Measurements from ENCODE around the gene HECW1. TPM values are rescaled to one million over a fixed set of nuclear protein-coding genes. Genes with fewer than 3 reads are reported as not detected.

The HECW1 gene
- total and polyA plus RNA-seq, 2 donors (not counting 1 experiment from before 2014, with no cell fraction given): not detected

GRCh38 chr7:43569424-43569823, 457.0 kb downstream of the HECW1 start:
- Histone ChIP-seq H3K4me1 (ENCODE audit: control insufficient read depth in 2 of 2, insufficient read depth in 2 of 2, low read length in 2 of 2) (no peaks in the 10 kb centered on the region), H3K27me3 (replicated peaks in 1 of 4; ENCODE audit: control extremely low read depth in 1 of 4, control insufficient read depth in 3 of 4, insufficient read depth in 4 of 4, low read length in 3 of 4) (peaks cover 0 to 3% (median 0%) of the 10 kb centered on the region in 4 experiments), H2AFZ (ENCODE audit: insufficient read depth, low read depth, low read length, poor library complexity, severe bottlenecking) (no peak overlapping the region), H3K27ac (ENCODE audit: low read length in 2 of 2) (no peak overlapping the region), H3K36me3 (replicated peaks in 1 of 2; ENCODE audit: control extremely low read depth in 1 of 2, control insufficient read depth in 1 of 2, extremely low read depth in 1 of 2, insufficient read depth in 2 of 2, low read length in 1 of 2) (no peaks in the 10 kb centered on the region), H3K9me3 (ENCODE audit: control extremely low read depth in 1 of 3, control insufficient read depth in 2 of 3, insufficient read depth in 1 of 3, low read length in 2 of 3) (no peaks in the 10 kb centered on the region), H3K4me2 (replicated peaks; ENCODE audit: low read depth, low read length, poor library complexity, severe bottlenecking) (no peak overlapping the region), H3K9ac (ENCODE audit: low read length) (no peak overlapping the region), H3K79me2 (ENCODE audit: control insufficient read depth, insufficient read depth, low read length) (no peaks in the 10 kb centered on the region), H4K20me1 (ENCODE audit: control insufficient read depth, insufficient read depth, low read length, poor library complexity, severe bottlenecking) (no peaks in the 10 kb centered on the region), H3K4me3 (ENCODE audit: control extremely low read depth in 1 of 5, extremely low read depth in 1 of 5, insufficient read depth in 1 of 5, low read depth in 2 of 5, low read length in 4 of 5) (no peak overlapping the region)
- no peaks in the 10 kb centered on the region for H3K4me1 Mint-ChIP-seq
- POLR2A ChIA-PET: no interaction called here
- no peak overlapping the region for H3K27ac Mint-ChIP-seq
- no peak for TF ChIP-seq CTCF (IDR thresholded peaks at IDR 0.05)
- TF ChIP-seq EZH2 (IDR thresholded peaks at IDR 0.05; ENCODE audit: borderline replicate concordance, insufficient read depth, low read depth, low read length, poor library complexity, severe bottlenecking): no peak
- H3K4me3 Mint-ChIP-seq: no peak overlapping the region
- ATAC-seq (ENCODE audit: low read depth) (no peak), DNase-seq (no peak)
- H3K9me3 Mint-ChIP-seq (ENCODE audit: insufficient read depth): no peaks in the 10 kb centered on the region
- CTCF ChIA-PET: interaction anchor here (1.3 kb wide), 2 partner anchors 12 to 13 kb away, joined by 4 to 5 read pairs; partner anchors contain the start of gene STK17A
- WGBS (ENCODE audit: insufficient coverage): 79% methylated on average over 2 of the region's 4 CpGs
- intact Hi-C loops (cut with micrococcal nuclease): no loop called here
- H3K27me3 Mint-ChIP-seq: peaks cover 4% of the 10 kb centered on the region

- Histone ChIP-seq H3K9ac (ENCODE audit: low read length) (no peak overlapping the region), H4K20me1 (ENCODE audit: control insufficient read depth, insufficient read depth, low read length, poor library complexity, severe bottlenecking) (no peaks in the 10 kb centered on the region), H3K4me1 (ENCODE audit: control insufficient read depth in 2 of 2, insufficient read depth in 2 of 2, low read length in 2 of 2) (no peaks in the 10 kb centered on the region), H3K27ac (ENCODE audit: low read length in 2 of 2) (no peak overlapping the region), H3K4me3 (ENCODE audit: control extremely low read depth in 1 of 5, extremely low read depth in 1 of 5, insufficient read depth in 1 of 5, low read depth in 2 of 5, low read length in 4 of 5) (no peak overlapping the region), H2AFZ (ENCODE audit: insufficient read depth, low read depth, low read length, poor library complexity, severe bottlenecking) (no peak overlapping the region), H3K4me2 (replicated peaks; ENCODE audit: low read depth, low read length, poor library complexity, severe bottlenecking) (no peak overlapping the region), H3K79me2 (ENCODE audit: control insufficient read depth, insufficient read depth, low read length) (no peaks in the 10 kb centered on the region), H3K27me3 (replicated peaks in 1 of 4; ENCODE audit: control extremely low read depth in 1 of 4, control insufficient read depth in 3 of 4, insufficient read depth in 4 of 4, low read length in 3 of 4) (no peaks in the 10 kb centered on the region), H3K9me3 (ENCODE audit: control extremely low read depth in 1 of 3, control insufficient read depth in 2 of 3, insufficient read depth in 1 of 3, low read length in 2 of 3) (no peaks in the 10 kb centered on the region), H3K36me3 (replicated peaks in 1 of 2; ENCODE audit: control extremely low read depth in 1 of 2, control insufficient read depth in 1 of 2, extremely low read depth in 1 of 2, insufficient read depth in 2 of 2, low read length in 1 of 2) (no peaks in the 10 kb centered on the region)
- no peak for DNase-seq
- intact Hi-C loops (cut with micrococcal nuclease): no loop called here
- Mint-ChIP-seq H3K27me3 (no peaks in the 10 kb centered on the region), H3K4me1 (no peaks in the 10 kb centered on the region), H3K4me3 (no peak overlapping the region), H3K9me3 (ENCODE audit: insufficient read depth) (no peaks in the 10 kb centered on the region), H3K27ac (no peak overlapping the region)
- no peak for ATAC-seq (ENCODE audit: low read depth)
- WGBS (ENCODE audit: insufficient coverage): 69% methylated on average over 3 of the region's 4 CpGs
- TF ChIP-seq EZH2 (IDR thresholded peaks at IDR 0.05; ENCODE audit: borderline replicate concordance, insufficient read depth, low read depth, low read length, poor library complexity, severe bottlenecking) (no peak), CTCF (IDR thresholded peaks at IDR 0.05) (no peak)
- ChIA-PET POLR2A (no interaction called here), CTCF (interaction anchor here (1.2 kb wide), 1 partner anchor 130 kb away, joined by 3 read pairs; no protein-coding TSS in a partner anchor)
Measured at GRCh38 chr7:43570688-43571365, 458.4 kb downstream of the HECW1 start.

Data from B cell (primary cell).